ENCODE results near the gene CCDC85C.

Gene CCDC85C

GRCh38 chr14:99606359-99606758 lies 2.4 kb upstream of the CCDC85C start:
- no peak for DNase-seq (ENCODE audit: low read depth in 1 of 2, low spot score in 1 of 2)

DNA sequence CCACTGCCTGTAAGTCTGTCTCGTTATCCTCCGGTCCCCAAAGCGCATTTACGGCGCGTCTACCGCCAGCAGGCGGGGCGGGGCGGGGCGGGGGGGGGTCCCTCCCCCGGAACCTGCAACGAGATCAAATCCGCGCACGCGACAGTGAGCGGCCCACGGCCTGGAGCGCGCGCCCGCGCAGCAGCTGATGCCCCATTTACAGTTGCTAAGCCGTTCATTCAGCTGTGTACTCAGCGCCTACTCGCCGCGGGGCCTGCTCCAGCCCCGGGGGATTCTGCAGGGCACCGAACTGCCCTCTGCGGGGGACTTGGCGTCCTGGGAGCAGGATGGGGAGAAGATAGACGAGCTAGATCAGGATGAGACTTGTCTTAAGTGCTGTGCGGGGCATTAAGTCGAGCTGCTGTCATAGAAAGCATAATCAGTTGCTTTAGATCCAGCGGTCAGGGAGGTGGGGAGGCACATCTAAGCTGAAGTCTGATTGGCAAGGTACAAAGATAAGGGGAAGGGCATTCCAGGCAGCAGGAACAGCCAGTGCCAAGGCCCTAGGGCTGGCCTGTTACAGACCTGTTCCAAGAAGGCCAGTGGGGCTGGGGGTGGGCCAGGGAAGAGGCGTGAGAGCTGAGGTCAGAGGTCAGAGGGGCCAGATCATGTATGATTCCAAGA lies 1.4 kb upstream of the CCDC85C start:
- peak; percentile 65 to 72 for DNase-seq (ENCODE audit: low read depth in 1 of 2, low spot score in 1 of 2)

DNA sequence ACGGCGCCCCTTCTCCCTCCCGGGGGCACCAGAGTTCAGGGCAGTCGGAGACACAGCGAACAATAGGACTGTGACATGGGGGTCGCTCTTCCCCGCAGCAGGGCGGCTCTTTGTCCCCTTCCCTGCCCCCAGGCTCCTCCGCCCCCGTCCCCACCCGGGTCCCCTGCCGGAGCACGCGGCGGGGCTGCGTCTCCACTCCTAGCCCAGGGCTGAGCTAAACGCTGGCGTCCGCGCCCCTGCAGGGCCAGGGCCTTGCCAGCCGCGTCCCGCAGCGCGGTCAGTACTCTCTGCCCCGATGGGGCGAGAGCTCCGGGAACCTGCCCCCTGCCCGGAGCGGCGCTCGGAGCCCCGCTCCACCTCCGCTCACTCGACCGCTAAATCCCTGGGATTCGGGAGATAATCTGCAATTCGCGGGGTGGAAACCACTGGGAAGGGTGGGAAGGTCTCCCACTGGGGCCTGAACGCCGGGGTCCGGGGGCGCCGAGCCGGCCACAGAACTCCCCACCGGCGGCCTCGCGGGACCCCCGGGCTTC lies 825 bp upstream of the CCDC85C start:
- peak in 1 of 2 donors; percentile 15 for DNase-seq (ENCODE audit: low read depth in 1 of 2, low spot score in 1 of 2)

DNA sequence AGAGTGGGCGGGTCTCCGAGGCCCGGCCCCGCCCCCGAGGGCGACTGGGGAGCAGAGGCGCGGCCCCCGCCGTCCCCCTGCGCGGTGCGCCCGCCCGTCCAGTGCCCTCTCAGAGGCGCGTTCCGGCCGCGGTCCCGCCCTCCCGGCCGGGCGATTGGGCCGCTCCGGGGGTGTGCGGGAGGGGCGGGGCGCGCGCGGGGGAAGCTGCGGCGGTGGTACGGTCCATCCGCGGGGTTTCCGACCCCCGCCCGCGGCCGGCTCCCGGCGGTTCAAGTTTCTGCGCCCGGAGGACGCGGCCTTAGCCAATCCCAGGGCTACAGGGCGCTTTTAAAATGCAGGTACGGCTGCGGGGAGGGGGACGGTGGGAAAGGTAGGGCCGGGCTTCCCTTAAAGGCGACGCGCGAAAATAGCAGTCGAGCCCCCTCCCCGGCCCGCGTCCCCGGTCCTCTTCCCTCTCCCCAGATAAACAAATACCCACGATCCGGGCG lies 315 bp upstream of the CCDC85C start:
- DNase-seq (ENCODE audit: low read depth in 1 of 2, low spot score in 1 of 2): peak; percentile 89 to 95

DNA sequence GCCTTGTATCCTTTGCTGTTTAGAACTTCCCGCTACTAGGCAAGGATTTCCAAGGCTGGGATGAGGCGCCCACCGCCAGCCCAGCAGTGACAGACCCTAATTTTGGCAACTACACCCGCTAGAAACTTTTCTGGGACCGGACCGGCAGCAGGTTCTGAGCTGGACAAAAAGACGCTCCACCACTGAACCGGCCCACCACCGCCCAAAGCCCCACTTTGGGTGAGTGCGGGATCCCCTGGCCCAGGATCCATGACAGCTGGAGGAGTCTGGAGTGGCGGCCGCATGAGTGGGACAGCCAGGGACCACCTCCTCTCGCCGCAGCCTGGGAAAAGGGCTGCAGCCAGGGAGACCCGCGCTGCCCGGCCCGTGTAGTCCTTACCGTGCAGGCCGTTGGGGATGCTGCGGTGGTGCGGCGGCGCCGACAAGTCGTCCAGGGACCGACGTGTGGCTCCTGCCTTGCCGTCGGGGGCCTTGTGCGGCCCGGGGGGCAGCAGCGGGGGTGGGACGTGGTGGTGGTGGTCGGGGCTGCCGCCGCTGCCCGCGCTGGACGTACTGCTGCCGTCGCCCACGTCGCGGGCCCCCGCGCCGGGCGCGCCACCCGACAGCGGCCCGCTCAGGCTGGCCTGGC lies 1.1 kb downstream of the CCDC85C start:
- DNase-seq (ENCODE audit: low read depth in 1 of 2, low spot score in 1 of 2): no peak

DNA sequence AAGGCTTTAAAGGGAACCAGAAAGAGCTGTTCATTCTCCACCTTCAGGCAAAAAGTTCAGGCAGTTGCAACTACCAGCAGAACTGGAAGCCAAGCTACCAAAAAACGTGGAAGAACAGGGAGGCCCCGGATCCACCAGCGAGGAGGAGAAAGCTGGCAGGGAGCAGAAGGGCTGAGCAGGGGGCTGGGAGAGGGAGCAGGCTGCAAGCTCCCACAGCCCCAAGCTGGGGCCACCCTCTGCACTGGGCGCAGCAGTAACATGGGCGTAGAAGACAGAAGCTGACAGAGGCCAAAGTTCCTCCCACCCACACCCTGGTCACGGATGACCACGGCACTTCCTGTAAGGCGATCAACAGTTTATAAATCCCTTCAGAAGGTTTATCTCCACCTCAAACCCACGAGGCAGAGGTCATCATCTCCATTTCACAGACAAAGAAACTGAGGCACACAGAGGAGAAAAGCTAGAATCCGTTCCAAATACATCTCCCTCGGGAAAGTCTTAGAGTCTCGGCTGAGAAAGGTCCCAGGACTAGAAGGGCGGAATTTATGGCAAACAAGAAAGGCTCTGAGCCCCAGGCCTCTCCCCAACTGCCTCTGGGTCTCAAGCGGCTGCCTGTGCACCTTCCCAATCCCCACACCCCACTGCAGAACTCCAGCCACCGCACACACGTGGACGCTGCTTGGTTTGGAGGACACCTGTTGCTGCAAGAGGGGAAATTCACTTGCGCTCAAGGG lies 1.8 kb downstream of the CCDC85C start:
- no peak for DNase-seq (ENCODE audit: low read depth in 1 of 2, low spot score in 1 of 2)

DNA sequence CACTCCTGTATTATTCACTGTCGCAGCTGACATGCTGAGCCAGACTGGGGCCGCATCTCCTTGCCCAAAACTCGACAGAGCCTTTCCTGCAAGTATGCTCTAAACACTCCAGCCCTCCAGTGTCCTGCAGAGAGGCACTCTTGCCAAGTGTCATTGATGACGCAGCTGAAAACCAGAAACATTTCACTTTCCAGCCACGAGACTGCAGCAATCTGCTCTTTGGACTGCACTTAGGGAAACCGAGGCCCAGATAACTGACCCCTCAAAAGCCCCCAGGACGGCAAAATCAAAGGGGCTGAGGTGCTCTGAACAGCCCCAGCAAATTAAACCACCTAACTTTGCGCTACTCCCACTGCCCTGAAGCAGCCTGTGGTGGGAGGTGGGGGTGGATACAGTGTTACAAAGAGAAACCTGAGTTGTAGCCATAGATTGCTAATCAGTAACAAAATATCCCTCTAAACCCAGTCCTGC lies 2.6 kb downstream of the CCDC85C start:
- DNase-seq (ENCODE audit: low read depth in 1 of 2, low spot score in 1 of 2): no peak

DNA sequence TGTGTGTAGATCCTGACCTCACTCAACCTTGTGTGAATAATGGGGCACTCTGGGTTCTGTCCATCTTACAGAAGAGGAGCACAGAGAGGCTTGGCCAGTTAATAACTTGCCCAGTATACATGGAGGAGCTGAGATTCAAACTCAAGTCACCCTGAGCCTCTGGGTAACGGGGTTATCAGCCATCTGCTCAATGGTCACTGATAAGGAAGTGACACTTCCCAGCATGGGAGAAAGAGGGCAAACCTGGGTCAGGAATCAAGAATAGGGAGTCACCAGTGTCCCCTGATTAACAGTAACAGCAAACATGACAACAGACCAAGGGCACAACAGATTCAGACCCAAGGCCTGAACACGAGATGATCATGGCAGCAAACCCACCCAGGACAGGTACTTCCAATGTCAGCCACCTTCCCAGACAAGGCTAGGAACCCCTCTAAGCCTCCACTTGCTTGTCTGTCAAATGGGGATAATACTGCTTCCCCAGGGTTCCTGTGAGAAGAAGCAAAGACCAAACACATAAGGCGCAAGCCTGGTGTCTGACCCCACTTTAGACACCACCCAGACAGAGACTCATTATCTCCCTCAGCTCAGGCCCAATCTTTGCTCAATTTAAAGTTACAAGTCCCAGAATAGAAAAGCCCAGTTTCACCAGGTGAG lies 3.6 kb downstream of the CCDC85C start:
- DNase-seq (ENCODE audit: low read depth in 1 of 2, low spot score in 1 of 2): no peak

- DNase-seq (ENCODE audit: low read depth in 1 of 2, low spot score in 1 of 2): no peak
Observed at GRCh38 chr14:99599393-99599792, 4.6 kb downstream of the CCDC85C start.

- DNase-seq (ENCODE audit: low read depth in 1 of 2, low spot score in 1 of 2): no peak
Observed at GRCh38 chr14:99598774-99599173, 5.2 kb downstream of the CCDC85C start.

- DNase-seq (ENCODE audit: low read depth in 1 of 2, low spot score in 1 of 2): no peak
Observed at GRCh38 chr14:99597911-99598600, 6.0 kb downstream of the CCDC85C start.

- no peak for DNase-seq (ENCODE audit: low read depth in 1 of 2, low spot score in 1 of 2)
Observed at GRCh38 chr14:99596772-99597171, 7.2 kb downstream of the CCDC85C start.

GRCh38 chr14:99596071-99596627 lies 7.9 kb downstream of the CCDC85C start:
- no peak for DNase-seq (ENCODE audit: low read depth in 1 of 2, low spot score in 1 of 2)

- DNase-seq (ENCODE audit: low read depth in 1 of 2, low spot score in 1 of 2): no peak
Observed at GRCh38 chr14:99595524-99595923, 8.5 kb downstream of the CCDC85C start.

DNA sequence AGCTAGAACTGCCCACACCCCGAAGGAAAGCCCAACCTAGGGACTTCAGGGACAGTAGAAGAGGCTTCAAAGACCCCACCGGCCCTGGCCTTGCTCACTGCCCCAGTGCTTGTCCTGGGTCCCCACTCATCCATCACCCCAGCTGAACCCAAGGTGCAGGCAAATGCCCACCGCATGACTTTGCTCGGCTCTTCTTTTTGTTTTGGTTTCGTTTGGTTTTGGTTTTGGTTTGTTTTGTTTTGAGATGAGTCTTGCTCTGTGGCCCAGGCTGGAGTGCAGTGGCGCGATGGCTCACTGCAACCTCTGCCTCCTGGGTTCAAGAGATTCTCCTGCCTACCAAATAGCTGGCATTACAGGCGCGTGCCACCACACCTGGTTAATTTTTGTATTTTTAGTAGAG lies 9.0 kb downstream of the CCDC85C start:
- no peak for DNase-seq (ENCODE audit: low read depth in 1 of 2, low spot score in 1 of 2)

DNA sequence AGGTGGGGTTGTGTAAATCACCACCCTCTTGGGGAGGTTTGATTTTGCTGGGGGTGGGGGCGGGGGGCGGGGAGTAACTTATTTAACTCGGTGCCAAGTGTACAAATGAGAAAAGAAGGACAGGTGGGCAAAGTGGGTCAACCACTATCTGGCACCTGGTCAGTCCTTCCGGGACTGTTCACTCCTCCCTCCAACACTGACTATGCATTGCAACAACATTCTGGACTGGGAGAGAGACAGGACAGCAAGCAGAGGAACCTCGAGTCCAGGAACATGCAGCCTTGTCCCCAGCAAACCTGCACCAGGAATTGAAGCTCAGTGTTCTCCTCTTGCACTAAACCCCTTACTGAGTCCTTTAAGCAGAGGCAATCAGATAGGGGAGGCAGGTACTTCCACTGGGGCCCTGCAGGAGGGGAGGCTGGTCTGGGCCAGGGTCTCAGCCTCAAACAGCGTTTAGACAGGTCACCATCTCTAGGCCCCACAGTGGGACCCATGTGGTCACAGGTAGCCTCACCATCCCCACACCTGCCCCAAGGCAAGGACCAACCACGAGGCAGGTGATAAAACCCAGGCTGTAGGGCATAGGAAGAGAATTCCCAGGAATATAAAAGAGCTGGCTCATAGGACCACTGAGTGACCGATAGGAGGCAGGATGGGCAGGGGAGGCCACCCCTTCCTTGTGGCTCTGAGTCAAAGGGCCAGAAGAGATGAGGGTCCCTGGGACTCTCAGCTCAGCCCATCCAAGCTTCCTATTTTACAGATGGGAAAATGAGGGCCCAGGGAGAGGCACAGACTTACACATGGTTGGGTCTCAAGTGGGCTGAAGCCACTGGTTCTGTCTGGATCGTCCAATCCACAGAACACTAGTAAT lies 9.8 kb downstream of the CCDC85C start:
- no peak for DNase-seq (ENCODE audit: low read depth in 1 of 2, low spot score in 1 of 2)

- DNase-seq (ENCODE audit: low read depth in 1 of 2, low spot score in 1 of 2): no peak
Observed at GRCh38 chr14:99592933-99593753, 10.9 kb downstream of the CCDC85C start.

GRCh38 chr14:99592394-99592793 lies 11.6 kb downstream of the CCDC85C start:
- no peak for DNase-seq (ENCODE audit: low read depth in 1 of 2, low spot score in 1 of 2)

Measured in activated T-helper 1 cell treated with anti-CD3 and anti-CD28 coated beads, Interleukin-2, amount 50 U/mL, for 16 hours (primary cell).